Measurements from ENCODE around the gene FSD1L. TPM values are rescaled to one million over a fixed set of nuclear protein-coding genes. Genes with fewer than 3 reads are reported as not detected.

Gene FSD1L
- total RNA-seq, 1 donor from 2014 or later, result 19.8 TPM

DNA sequence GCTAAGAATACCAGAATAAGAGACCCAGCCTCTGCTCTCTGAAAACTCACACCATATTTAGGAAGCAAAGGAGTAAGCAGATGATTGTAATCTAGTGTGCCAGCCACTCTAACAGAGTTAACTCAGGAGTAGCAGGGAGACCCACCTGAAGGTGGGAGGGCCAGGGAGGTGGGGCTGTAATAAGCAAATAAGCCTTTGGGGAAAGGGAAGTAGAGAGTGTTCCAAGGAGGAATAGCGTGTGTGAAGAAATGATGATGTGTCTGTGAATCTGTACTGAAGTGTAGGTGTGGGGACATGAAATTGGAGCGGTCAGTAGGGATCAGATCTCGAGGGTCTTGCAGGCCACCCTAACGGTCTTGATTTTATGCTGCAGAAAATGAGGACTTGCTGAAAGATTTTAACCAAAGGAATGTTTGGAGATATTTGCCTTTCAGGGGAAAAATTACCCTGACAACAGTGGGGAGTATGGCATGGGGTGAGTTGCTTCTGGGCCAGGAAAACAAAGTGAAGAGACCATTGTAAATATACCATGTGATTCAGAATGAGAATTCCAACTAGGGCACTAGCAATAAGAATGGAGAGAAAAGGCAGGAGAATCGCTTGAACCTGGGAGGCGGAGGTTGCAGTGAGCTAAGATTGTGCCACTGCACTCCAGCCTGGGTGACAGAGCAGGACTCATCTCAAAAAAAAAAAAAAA lies 44.1 kb upstream of the FSD1L start:
- H2AFZ ChIP-seq (replicated peaks), result peak overlapping the region; percentile 19
- no peaks in the 10 kb centered on the region for H3K9me3 ChIP-seq (ENCODE audit: low read depth)
- Mint-ChIP-seq H3K9me3 (peaks cover 9% of the 10 kb centered on the region), H3K4me3 (no peak overlapping the region), H3K27me3 (ENCODE audit: insufficient read depth, low read depth) (peaks cover 2% of the 10 kb centered on the region), H3K36me3 (peaks cover 6% of the 10 kb centered on the region), H3K27ac (no peak overlapping the region), H3K4me1 (peaks cover 12% of the 10 kb centered on the region)
- no peak for TF ChIP-seq CTCF (IDR thresholded peaks at IDR 0.05)
- no peak for TF ChIP-seq EZH2phosphoT487 (IDR thresholded peaks at IDR 0.05)
- no peak for TF ChIP-seq EZH2 (IDR thresholded peaks at IDR 0.05)
- DNase-seq (ENCODE audit: low spot score), result no peak
- H3K27me3 ChIP-seq, result no peaks in the 10 kb centered on the region
- H3K4me2 ChIP-seq, result no peak overlapping the region
- H3K4me1 ChIP-seq, result peaks cover 38% of the 10 kb centered on the region
- H3K79me2 ChIP-seq (ENCODE audit: low read depth), result no peaks in the 10 kb centered on the region
- H3K36me3 ChIP-seq, result no peaks in the 10 kb centered on the region
- H3K4me3 ChIP-seq, result no peak overlapping the region
- peaks cover 20% of the 10 kb centered on the region for H3F3A ChIP-seq (ENCODE audit: low read depth)
- no peaks in the 10 kb centered on the region for H4K20me1 ChIP-seq (ENCODE audit: low read depth)
- H3K9ac ChIP-seq, result no peak overlapping the region
- H3K27ac ChIP-seq, result no peak overlapping the region

DNA sequence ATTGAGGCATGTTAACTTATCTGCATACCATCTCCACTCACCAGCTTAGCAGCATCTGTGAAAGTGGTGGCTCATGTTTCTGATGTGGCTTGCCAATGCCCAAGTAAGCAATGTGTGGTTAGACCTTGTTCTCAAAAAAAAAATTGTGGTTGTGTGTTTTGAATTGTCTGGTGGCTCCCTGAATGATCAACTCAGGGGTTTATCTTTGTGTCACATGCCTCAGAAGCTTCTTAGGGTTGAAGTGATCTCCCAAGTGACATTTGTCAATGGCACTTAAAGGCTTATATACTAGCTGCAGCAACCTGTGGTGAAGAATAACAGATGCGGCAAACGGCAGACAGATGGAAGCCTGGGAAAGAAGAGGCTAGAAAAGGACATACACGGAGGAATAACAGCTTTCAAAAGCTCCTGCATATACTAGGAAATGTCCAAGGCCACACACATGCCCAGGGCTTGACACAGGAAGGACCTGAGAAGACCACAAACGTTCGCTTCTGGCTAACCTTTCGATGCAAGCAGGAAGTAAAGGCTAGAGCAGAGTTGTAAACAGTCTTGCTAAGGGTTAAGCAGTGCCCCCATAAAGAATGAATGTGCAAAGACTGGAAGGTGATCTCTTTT lies 42.2 kb upstream of the FSD1L start:
- TF ChIP-seq CTCF (IDR thresholded peaks at IDR 0.05) (no peak), EZH2 (IDR thresholded peaks at IDR 0.05) (no peak), EZH2phosphoT487 (IDR thresholded peaks at IDR 0.05) (no peak)
- no peak overlapping the region for H3K4me2 ChIP-seq
- H3K27me3 ChIP-seq, result no peaks in the 10 kb centered on the region
- no peak overlapping the region for H2AFZ ChIP-seq (replicated peaks)
- peak; percentile 25 for DNase-seq (ENCODE audit: low spot score)
- no peak overlapping the region for H3K27ac Mint-ChIP-seq
- peaks cover 31% of the 10 kb centered on the region for H3K4me1 ChIP-seq
- H3K4me3 Mint-ChIP-seq, result no peak overlapping the region
- H3K79me2 ChIP-seq (ENCODE audit: low read depth), result no peaks in the 10 kb centered on the region
- H3K9ac ChIP-seq, result no peak overlapping the region
- H3K4me1 Mint-ChIP-seq, result peaks cover 12% of the 10 kb centered on the region
- H3K9me3 Mint-ChIP-seq, result peaks cover 11% of the 10 kb centered on the region
- no peaks in the 10 kb centered on the region for H3K9me3 ChIP-seq (ENCODE audit: low read depth)
- no peak overlapping the region for H3K27ac ChIP-seq
- no peaks in the 10 kb centered on the region for H4K20me1 ChIP-seq (ENCODE audit: low read depth)
- peaks cover 14% of the 10 kb centered on the region for H3F3A ChIP-seq (ENCODE audit: low read depth)
- H3K27me3 Mint-ChIP-seq (ENCODE audit: insufficient read depth, low read depth), result peaks cover 2% of the 10 kb centered on the region
- no peak overlapping the region for H3K4me3 ChIP-seq
- H3K36me3 ChIP-seq, result no peaks in the 10 kb centered on the region
- peaks cover 6% of the 10 kb centered on the region for H3K36me3 Mint-ChIP-seq

DNA sequence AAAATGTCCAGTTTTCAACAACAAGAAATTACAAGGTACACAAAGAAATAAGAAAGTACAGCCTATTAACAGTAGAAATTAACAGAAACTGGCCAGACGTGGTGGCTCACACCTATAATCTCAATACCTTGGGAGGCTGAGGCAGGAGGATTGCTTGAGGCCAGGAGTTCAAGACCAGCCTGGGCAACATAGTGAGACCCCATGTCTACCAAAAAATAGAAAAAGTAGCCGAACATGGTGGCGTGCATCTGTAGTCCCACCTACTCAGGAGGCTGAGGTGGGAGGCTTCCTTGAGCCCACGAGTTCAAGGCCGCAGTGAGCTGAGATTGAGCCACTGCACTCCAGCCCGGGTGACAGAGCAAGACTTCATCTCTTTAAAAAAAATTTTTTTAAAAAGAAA lies 41.5 kb upstream of the FSD1L start:
- Mint-ChIP-seq H3K4me3 (no peak overlapping the region), H3K27ac (no peak overlapping the region), H3K9me3 (peaks cover 11% of the 10 kb centered on the region), H3K27me3 (ENCODE audit: insufficient read depth, low read depth) (peaks cover 2% of the 10 kb centered on the region), H3K36me3 (peaks cover 6% of the 10 kb centered on the region), H3K4me1 (peaks cover 12% of the 10 kb centered on the region)
- no peaks in the 10 kb centered on the region for H3K36me3 ChIP-seq
- no peaks in the 10 kb centered on the region for H3K79me2 ChIP-seq (ENCODE audit: low read depth)
- peaks cover 7% of the 10 kb centered on the region for H3F3A ChIP-seq (ENCODE audit: low read depth)
- H3K27me3 ChIP-seq, result no peaks in the 10 kb centered on the region
- no peak overlapping the region for H3K4me2 ChIP-seq
- H3K4me3 ChIP-seq, result no peak overlapping the region
- no peak for DNase-seq (ENCODE audit: low spot score)
- peaks cover 25% of the 10 kb centered on the region for H3K4me1 ChIP-seq
- TF ChIP-seq CTCF (IDR thresholded peaks at IDR 0.05) (no peak), EZH2 (IDR thresholded peaks at IDR 0.05) (no peak), EZH2phosphoT487 (IDR thresholded peaks at IDR 0.05) (no peak)
- H3K27ac ChIP-seq, result no peak overlapping the region
- no peak overlapping the region for H2AFZ ChIP-seq (replicated peaks)
- no peaks in the 10 kb centered on the region for H3K9me3 ChIP-seq (ENCODE audit: low read depth)
- no peaks in the 10 kb centered on the region for H4K20me1 ChIP-seq (ENCODE audit: low read depth)
- no peak overlapping the region for H3K9ac ChIP-seq

All from neural progenitor cell (in vitro differentiated cells).